Epithelial cell of esophagus (primary cell): Measurements from ENCODE around the gene DICER1.

Experiments
- DNase-seq: peaks from one replicate; pipeline ENCODE4 v3.0.0; 2010; ENCODE audit warnings: low read depth
- H3K4me3 ChIP-seq: 2 replicates; pipeline ENCODE4 v1.5.1; 2011; ENCODE audit warnings: mild to moderate bottlenecking, low read length, control low read depth
- TF ChIP-seq, protein P1 (sequence below): IDR thresholded peaks from 2 replicates; pipeline ENCODE4 v1.5.1; 2011; ENCODE audit warnings: low read depth, mild to moderate bottlenecking, low read length, control low read depth, inconsistent platforms; ENCODE audit not compliant: insufficient read depth; ENCODE audit errors: missing control alignments

The DICER1 gene

DNA sequence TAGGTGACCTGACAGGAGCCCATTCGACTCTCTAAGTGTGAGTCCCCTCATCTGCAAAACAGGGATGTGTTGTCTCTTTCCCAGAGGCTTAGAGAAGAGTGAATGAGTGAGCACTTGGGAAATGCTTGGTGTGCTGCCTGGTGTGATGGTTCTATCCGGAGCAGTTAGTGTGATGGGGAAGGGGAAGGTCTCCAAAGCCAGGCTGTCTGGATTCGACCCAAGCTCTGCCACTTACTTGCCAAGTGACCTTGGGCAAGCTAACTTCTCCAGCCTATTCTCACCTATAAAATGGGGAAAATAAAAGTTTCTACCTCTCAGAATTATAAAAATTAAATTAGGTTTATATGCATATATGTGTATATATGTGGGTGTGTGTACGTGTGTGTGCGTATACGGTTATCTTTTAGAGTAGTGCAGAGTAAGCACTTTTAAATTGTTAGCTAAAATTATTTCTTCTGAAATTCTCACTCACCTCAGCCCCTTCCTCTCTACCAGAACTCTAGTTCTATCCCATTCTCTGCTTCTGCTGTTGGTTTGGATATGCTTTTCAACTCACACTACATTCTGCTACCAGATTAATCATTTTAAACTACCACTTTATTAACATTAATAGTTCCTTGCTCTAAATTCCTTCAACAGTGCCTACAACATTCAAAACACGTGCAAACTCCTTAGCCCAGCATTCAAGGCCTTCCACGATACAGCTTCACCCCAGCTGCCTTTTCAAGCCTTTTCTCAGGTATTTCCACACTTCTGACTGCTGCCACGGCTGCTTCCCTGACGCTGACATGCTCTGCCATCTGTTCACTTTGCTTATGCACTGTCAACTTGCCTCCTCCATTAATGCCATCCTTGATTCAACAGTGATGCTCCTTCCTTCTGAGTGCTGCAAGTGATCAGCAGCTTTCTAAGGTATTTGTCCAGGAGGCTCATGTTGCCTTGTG, 55.3 kb downstream of the DICER1 start:
- TF ChIP-seq, protein P1, sequence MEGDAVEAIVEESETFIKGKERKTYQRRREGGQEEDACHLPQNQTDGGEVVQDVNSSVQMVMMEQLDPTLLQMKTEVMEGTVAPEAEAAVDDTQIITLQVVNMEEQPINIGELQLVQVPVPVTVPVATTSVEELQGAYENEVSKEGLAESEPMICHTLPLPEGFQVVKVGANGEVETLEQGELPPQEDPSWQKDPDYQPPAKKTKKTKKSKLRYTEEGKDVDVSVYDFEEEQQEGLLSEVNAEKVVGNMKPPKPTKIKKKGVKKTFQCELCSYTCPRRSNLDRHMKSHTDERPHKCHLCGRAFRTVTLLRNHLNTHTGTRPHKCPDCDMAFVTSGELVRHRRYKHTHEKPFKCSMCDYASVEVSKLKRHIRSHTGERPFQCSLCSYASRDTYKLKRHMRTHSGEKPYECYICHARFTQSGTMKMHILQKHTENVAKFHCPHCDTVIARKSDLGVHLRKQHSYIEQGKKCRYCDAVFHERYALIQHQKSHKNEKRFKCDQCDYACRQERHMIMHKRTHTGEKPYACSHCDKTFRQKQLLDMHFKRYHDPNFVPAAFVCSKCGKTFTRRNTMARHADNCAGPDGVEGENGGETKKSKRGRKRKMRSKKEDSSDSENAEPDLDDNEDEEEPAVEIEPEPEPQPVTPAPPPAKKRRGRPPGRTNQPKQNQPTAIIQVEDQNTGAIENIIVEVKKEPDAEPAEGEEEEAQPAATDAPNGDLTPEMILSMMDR = no peak
- H3K4me3 ChIP-seq = no peak overlapping the region
- no peak for DNase-seq

DNA sequence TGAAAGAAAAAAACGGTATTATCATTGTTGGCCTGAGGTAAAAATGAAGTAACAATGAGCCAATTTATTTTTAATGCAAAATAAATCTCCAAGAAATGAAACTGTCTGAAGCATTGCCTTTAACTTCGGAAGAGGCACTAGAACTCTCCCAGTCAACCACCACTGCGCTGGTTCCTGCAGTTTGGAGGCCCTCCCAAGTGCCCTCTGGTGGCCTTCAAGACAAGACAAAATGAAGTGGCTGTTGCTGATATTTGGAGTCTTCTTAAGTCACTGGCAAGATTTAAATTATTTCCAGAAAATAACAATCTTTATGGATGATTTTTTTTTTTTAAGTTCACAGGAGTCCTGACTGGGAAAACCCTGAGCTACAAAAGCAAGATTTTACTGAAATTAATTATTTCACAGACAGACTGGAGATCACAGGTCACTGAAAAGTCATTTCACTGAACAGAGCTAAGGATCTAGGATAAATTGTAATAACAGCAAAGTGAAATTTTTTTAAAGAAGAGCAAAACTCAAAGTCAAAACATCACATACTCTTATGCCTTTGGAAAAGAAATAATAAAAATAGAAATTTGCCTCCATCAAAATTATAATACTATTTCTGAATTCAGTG, 58.2 kb downstream of the DICER1 start:
- TF ChIP-seq, protein P1 = peak; percentile 87
- H3K4me3 ChIP-seq = no peak overlapping the region
- peak; percentile 72 for DNase-seq

DNA sequence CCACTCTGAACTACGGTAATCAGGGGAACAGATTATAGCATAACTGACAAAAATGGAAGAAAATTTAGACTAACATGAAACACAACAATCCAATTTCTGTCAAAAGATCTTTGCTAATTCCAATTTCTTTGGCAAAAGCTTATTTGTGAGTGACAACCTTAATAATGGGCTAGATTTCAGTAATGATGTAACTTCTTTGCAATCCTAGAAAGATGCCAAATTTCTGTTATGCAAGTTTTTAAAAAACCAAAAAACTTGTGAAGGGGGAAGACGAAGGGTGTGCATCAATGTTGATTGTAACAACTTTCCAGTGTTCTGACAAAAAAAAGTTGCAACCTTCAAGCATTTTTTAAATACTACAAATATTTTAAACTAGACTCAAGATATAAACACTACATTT, 59.9 kb downstream of the DICER1 start:
- DNase-seq = no peak
- TF ChIP-seq, protein P1 = no peak

DNA sequence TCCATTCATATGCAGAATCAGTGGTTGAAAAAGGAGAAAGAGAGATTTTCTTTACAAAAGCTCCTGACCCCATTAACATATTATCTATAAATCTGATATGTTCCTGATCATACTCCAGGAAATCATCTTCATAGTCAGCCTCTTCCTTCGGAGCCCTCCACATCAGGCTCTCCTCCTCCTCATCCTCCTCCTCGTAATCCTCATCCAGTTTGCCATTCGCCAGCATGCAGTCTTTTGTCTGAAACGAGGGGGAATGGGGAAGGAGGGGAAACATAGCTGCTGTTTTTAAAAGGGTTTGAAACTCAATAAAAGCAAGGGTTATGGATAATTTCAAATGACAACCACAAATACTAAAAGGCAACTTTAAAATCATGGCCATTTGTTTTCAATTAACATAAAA, 60.9 kb downstream of the DICER1 start:
- TF ChIP-seq, protein P1 = no peak
- no peak overlapping the region for H3K4me3 ChIP-seq
- DNase-seq = no peak

More for the DNA sequence above, 59.9 kb downstream of the DICER1 start:
- H3K4me3 ChIP-seq = no peak overlapping the region

DNA sequence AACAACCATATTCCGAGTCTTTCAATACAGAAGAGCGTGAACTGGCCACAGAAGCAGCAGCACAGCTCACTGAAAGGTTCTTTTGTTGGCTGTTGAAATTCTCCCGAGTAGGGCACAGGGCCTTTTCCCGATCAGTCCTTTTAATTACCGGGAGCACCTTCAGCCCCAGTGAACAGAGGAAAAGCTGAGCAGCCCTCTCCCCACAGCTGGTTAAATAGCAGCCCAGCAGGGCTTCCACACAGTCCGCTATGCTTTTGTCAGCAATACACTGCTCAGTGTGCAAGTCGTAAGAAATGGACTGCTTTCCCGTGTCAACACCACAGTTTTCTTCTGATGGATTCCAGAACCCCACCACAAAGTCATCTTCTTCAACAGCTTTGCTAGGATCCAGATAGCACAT, 61.3 kb downstream of the DICER1 start:
- DNase-seq = no peak
- TF ChIP-seq, protein P1 = no peak
- no peak overlapping the region for H3K4me3 ChIP-seq

DNA sequence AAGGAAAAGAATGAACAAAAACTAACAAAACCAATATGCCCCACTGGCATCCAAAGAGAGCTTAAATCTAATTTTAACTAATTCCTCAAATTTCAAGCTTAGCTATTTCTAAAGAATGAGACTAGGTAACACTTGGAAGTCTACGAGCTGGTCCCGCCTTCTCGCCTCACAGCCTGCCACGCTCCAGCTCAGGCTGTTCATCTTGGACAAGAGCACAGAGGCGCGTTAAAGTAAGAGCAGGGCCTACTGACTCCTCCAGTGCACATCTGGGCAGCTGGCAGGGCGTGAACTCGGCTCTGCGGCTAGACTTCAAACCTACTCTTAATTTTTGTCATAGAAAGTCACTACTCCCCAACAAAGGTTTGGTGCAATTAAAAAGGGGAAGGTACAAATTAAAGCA, 64.6 kb downstream of the DICER1 start:
- TF ChIP-seq, protein P1 = no peak
- DNase-seq = no peak
- H3K4me3 ChIP-seq = no peak overlapping the region
